Progenitor cell of endocrine pancreas (in vitro differentiated cells): ENCODE measurements around the gene ANKRD29. TPM values are rescaled to one million over a fixed set of nuclear protein-coding genes. Genes with fewer than 3 reads are reported as not detected.

Source experiments
- DNase-seq: peaks from one replicate; pipeline ENCODE4 v3.0.0; 2021; ENCODE audit warnings: low spot score; ENCODE audit not compliant: unreplicated experiment
- H3K27ac Mint-ChIP-seq: 2 replicates; pipeline ENCODE4 v1.8.0; 2021; ENCODE audit warnings: mild to moderate bottlenecking, moderate library complexity, mixed read lengths
- H3K27me3 Mint-ChIP-seq: 2 replicates; pipeline ENCODE4 v1.8.0; 2021; ENCODE audit warnings: mixed read lengths
- H3K36me3 Mint-ChIP-seq: 2 replicates; pipeline ENCODE4 v1.8.0; 2022; ENCODE audit warnings: mixed read lengths; ENCODE audit not compliant: insufficient read depth
- H3K4me1 Mint-ChIP-seq: 2 replicates; pipeline ENCODE4 v1.8.0; 2021; ENCODE audit warnings: low read depth, mixed read lengths
- H3K4me3 Mint-ChIP-seq: 2 replicates; pipeline ENCODE4 v1.8.0; 2021; ENCODE audit warnings: low read depth, mild to moderate bottlenecking, moderate library complexity, mixed read lengths
- H3K9me3 Mint-ChIP-seq: 2 replicates; pipeline ENCODE4 v1.8.0; 2021; ENCODE audit warnings: low read depth, mixed read lengths
- CTCF ChIP-seq: fragments of 200-600 bp; sonication (generic); IDR thresholded peaks from one replicate; pipeline ENCODE4 v1.5.0; 2021; ENCODE audit warnings: antibody characterized with exemption, mild to moderate bottlenecking; ENCODE audit not compliant: unreplicated experiment
- long read RNA-seq: library from polyadenylated mRNA; unstranded; transcript quantifications from one replicate; pipeline ENCODE4 v2.0.0, GENCODE V29; 2020
- total RNA-seq: library from RNA; stranded (reverse); gene quantifications from 2 replicates; pipeline ENCODE4 v1.2.1, GENCODE V29; 2021

Gene ANKRD29
- total RNA-seq: 0.36 and 0.41 TPM in 2 replicates
- long read RNA-seq, partial matches to known transcripts: 0 of 1 reads
- long read RNA-seq, other reads (novel, unspliced or antisense): 1 of 1 reads

- Mint-ChIP-seq H3K27ac (peak within 1 kb of the TSS; percentile 46), H3K4me1 (peaks cover 3% of the 10 kb centered on the region), H3K9me3 (no peaks in the 10 kb centered on the region), H3K27me3 (peaks cover 75% of the 10 kb centered on the region), H3K36me3 (no peaks in the 10 kb centered on the region), H3K4me3 (peak within 1 kb of the TSS; percentile 75)
- TF ChIP-seq CTCF: no peak
- peak; percentile 14 for DNase-seq
Measured at GRCh38 chr18:23662309-23663263, at the start of gene ANKRD29. ANKRD29 (minus strand) TSS chr18:23662911; CDS start chr18:23662730, 181 bp downstream.

GRCh38 chr18:23712445-23712844 is 49.7 kb upstream of the ANKRD29 start:
- Mint-ChIP-seq H3K4me3 (no peak overlapping the region), H3K27ac (no peak overlapping the region)
- no peak for TF ChIP-seq CTCF

GRCh38 chr18:23711426-23711825 is 48.7 kb upstream of the ANKRD29 start:
- Mint-ChIP-seq H3K4me1 (peaks cover 6% of the 10 kb centered on the region), H3K27me3 (peaks cover 6% of the 10 kb centered on the region), H3K4me3 (no peak overlapping the region), H3K36me3 (no peaks in the 10 kb centered on the region), H3K9me3 (peaks cover 4% of the 10 kb centered on the region), H3K27ac (no peak overlapping the region)
- no peak for TF ChIP-seq CTCF
- no peak for DNase-seq

More at GRCh38 chr18:23712445-23712844, 49.7 kb upstream of the ANKRD29 start:
- peaks cover 6% of the 10 kb centered on the region for H3K27me3 Mint-ChIP-seq
- no peaks in the 10 kb centered on the region for H3K9me3 Mint-ChIP-seq
- H3K4me1 Mint-ChIP-seq: peaks cover 6% of the 10 kb centered on the region
- no peak for DNase-seq
- no peaks in the 10 kb centered on the region for H3K36me3 Mint-ChIP-seq

GRCh38 chr18:23710946-23711345 is 48.2 kb upstream of the ANKRD29 start:
- no peak overlapping the region for H3K4me3 Mint-ChIP-seq
- H3K36me3 Mint-ChIP-seq: no peaks in the 10 kb centered on the region
- DNase-seq: no peak
- peaks cover 4% of the 10 kb centered on the region for H3K9me3 Mint-ChIP-seq
- H3K4me1 Mint-ChIP-seq: peaks cover 6% of the 10 kb centered on the region
- H3K27ac Mint-ChIP-seq: no peak overlapping the region
- peaks cover 6% of the 10 kb centered on the region for H3K27me3 Mint-ChIP-seq
- TF ChIP-seq CTCF: no peak

GRCh38 chr18:23710068-23710527 is 47.4 kb upstream of the ANKRD29 start:
- H3K27ac Mint-ChIP-seq: no peak overlapping the region
- H3K9me3 Mint-ChIP-seq: peaks cover 4% of the 10 kb centered on the region
- H3K4me1 Mint-ChIP-seq: peaks cover 3% of the 10 kb centered on the region
- TF ChIP-seq CTCF: no peak
- H3K36me3 Mint-ChIP-seq: no peaks in the 10 kb centered on the region
- H3K4me3 Mint-ChIP-seq: no peak overlapping the region
- peaks cover 6% of the 10 kb centered on the region for H3K27me3 Mint-ChIP-seq
- DNase-seq: no peak
